Large intestine (tissue), 3 donors: ENCODE measurements around the gene RACGAP1. TPM values are rescaled to one million over a fixed set of nuclear protein-coding genes. Genes with fewer than 3 reads are reported as not detected.

ENCODE experiments used
- DNase-seq, 2 donors: peaks; one replicate each; pipeline versions ENCODE4 v3.0.0 to v3.0.0-alpha.2; 2013
- H3K27ac ChIP-seq: one replicate; pipeline ENCODE4 v1.5.1; 2013; ENCODE audit warnings: low read length
- H3K27me3 ChIP-seq: 2 replicates; pipeline ENCODE4 v1.6.1; 2013; ENCODE audit warnings: low read length; ENCODE audit not compliant: control insufficient read depth, insufficient read depth
- H3K36me3 ChIP-seq: 2 replicates; pipeline ENCODE4 v1.6.1; 2013; ENCODE audit warnings: low read length; ENCODE audit not compliant: control insufficient read depth, insufficient read depth
- H3K4me1 ChIP-seq: one replicate; pipeline ENCODE4 v1.6.1; 2013; ENCODE audit warnings: low read length; ENCODE audit not compliant: control insufficient read depth, insufficient read depth
- H3K4me3 ChIP-seq: one replicate; pipeline ENCODE4 v1.5.1; 2013; ENCODE audit warnings: low read length
- H3K9me3 ChIP-seq: one replicate; pipeline ENCODE4 v1.6.1; 2013; ENCODE audit warnings: mild to moderate bottlenecking, low read depth, low read length, moderate library complexity; ENCODE audit not compliant: control insufficient read depth
- WGBS: methylation state at CpG from one replicate; pipeline ENCODE4 v1.1.5; 2013; ENCODE audit warnings: low lambda C conversion rate; ENCODE audit not compliant: insufficient coverage; 5-methylcytosine and 5-hydroxymethylcytosine counted together
- polyA plus RNA-seq: library from polyadenylated mRNA; unstranded; fragments of 120-200 nt; gene quantifications from one replicate; pipeline ENCODE4 v1.2.1, GENCODE V29; 2013

The RACGAP1 gene
- polyA plus RNA-seq, 1 donor, result 21.8 TPM

- H3K27me3 ChIP-seq, result no peaks in the 10 kb centered on the region
- H3K9me3 ChIP-seq, result no peaks in the 10 kb centered on the region
- H3K4me3 ChIP-seq, result no peak overlapping the region
- DNase-seq, result no peak
- H3K36me3 ChIP-seq, result no peaks in the 10 kb centered on the region
- H3K4me1 ChIP-seq, result peaks cover 3% of the 10 kb centered on the region
- 100% methylated on average over 1 of the region's 3 CpGs for WGBS
- H3K27ac ChIP-seq, result no peak overlapping the region
Observed at GRCh38 chr12:50065726-50066310, 40.5 kb upstream of the RACGAP1 start.

DNA sequence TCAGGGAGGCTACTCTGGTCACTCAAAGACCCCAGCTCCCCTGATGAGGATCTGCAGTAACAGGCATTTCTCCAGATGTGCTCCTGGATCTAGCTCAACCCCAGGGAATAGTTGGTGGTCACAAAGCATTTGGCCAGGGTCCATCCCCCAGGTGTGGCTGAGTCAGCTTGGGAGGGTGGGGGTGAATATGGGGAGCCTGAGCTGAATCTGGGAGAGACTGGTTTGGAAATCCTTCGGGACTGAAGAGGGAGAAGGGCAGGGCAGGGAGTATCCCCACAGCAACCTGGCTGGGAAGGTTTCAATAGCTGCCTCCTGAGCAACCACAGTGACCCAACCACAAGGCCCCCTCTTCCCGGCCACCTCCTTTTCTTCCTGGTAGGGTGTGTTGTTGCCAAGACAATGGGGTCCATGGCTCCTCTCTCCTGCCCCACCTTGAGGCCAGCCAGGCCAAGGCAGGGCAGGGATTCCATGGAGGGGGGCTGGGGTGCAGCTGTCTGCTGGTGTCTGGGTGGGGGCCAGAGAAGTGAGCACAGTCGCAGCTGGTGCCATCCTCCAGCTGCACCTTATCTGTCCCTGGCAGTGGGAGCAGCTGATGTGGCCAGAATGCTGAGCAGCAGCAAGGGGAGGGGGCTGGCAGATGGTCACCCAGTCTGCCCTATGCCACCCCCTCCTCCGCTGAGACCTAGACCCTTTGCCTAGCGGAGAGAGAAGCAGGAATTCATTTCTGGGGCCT lies 37.6 kb upstream of the RACGAP1 start:
- Histone ChIP-seq H3K27me3 (peaks cover 13% of the 10 kb centered on the region), H3K4me3 (no peak overlapping the region), H3K9me3 (no peaks in the 10 kb centered on the region), H3K4me1 (no peaks in the 10 kb centered on the region), H3K36me3 (no peaks in the 10 kb centered on the region), H3K27ac (no peak overlapping the region)
- WGBS, result no CpG with 5 or more reads among the region's 5 CpGs
- DNase-seq, result no peak

DNA sequence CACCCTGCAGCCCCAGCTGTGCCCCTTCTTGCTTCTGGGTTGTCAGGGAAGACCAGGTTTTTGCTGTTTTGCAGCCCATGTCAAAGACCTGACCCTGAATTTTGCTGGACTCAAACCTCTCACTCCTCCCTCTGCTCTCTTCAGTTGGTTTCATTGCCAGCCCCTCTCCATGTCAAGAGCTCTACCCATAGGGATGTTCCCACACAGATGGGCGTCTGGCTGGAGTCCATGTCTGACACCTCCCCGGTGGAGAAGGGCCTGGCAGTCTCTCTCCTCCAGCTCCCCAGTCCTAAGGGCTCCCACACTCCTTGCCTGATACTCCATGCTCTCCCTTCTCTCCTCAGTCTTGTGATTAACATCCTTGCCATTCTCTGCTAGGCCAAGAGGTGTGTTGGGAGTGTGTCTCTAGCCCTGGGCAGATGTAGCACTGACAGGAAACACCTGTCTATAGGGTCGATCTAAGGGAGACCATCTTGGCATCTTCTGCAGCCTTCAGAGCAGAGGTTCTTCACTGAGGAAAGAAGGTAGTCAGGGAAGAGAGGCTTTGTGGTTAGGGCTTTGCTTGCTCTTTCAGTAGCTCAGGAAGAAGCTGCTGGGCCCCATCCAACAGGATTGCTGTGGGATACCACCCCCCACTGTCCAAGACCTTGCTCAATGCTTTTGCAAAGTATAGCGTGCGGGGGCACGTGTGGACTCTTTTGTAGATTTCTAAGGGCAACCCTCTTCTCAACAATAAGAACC lies 36.8 kb upstream of the RACGAP1 start:
- H3K9me3 ChIP-seq, result no peaks in the 10 kb centered on the region
- DNase-seq, result no peak
- peaks cover 16% of the 10 kb centered on the region for H3K27me3 ChIP-seq
- H3K27ac ChIP-seq, result no peak overlapping the region
- no CpG with 5 or more reads among the region's 6 CpGs for WGBS
- peaks cover 1% of the 10 kb centered on the region for H3K4me1 ChIP-seq
- no peaks in the 10 kb centered on the region for H3K36me3 ChIP-seq
- no peak overlapping the region for H3K4me3 ChIP-seq

DNA sequence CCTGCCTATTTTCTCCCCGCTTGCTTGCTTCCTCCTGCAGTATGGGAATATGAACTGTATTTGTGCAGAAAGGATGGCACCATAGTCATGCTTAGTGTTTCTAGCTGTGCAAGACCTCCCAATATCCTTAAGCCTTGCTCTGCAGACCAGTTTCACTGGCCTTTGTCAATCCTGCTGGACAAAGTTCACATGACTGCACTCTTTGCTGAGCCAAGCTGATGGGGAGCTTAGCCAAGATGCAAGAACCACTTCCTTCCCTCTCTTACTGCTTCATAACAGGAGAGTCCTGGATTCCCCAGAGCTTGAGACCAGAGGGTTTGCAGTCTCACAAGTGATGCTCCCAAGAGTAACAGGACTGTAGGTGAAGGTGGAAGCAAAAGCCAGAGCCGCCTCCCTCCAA lies 35.9 kb upstream of the RACGAP1 start:
- H3K27me3 ChIP-seq, result peaks cover 26% of the 10 kb centered on the region
- no peak overlapping the region for H3K27ac ChIP-seq
- H3K36me3 ChIP-seq, result no peaks in the 10 kb centered on the region
- H3K4me3 ChIP-seq, result no peak overlapping the region
- DNase-seq, result peak in 1 of 2 donors; percentile 48
- H3K4me1 ChIP-seq, result peaks cover 6% of the 10 kb centered on the region
- H3K9me3 ChIP-seq, result no peaks in the 10 kb centered on the region
- WGBS, result no CpG with 5 or more reads among the region's 2 CpGs

DNA sequence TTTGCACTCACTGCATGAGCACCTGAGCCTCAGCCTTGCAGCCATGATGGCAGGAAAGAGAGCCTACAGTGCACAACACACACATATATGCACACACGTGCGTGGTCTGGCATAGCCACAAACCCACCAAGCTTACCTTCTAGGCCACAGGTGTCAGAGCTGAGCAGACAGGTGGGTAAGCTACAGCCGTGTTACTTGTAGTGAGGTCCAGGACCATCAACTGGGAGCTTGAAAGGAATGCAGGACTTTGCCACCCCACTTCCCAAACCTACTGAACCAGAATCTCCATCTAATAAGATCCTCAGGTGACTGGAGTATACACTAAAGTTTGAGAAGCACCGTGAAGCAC lies 34.8 kb upstream of the RACGAP1 start:
- no peak for DNase-seq
- Histone ChIP-seq H3K27me3 (peaks cover 27% of the 10 kb centered on the region), H3K27ac (no peak overlapping the region), H3K4me3 (no peak overlapping the region), H3K4me1 (peaks cover 8% of the 10 kb centered on the region), H3K9me3 (no peaks in the 10 kb centered on the region), H3K36me3 (no peaks in the 10 kb centered on the region)
- no CpG with 5 or more reads among the region's 4 CpGs for WGBS

- no CpG with 5 or more reads among the region's 12 CpGs for WGBS
Observed at GRCh38 chr12:50059440-50060119, 34.3 kb upstream of the RACGAP1 start.

DNA sequence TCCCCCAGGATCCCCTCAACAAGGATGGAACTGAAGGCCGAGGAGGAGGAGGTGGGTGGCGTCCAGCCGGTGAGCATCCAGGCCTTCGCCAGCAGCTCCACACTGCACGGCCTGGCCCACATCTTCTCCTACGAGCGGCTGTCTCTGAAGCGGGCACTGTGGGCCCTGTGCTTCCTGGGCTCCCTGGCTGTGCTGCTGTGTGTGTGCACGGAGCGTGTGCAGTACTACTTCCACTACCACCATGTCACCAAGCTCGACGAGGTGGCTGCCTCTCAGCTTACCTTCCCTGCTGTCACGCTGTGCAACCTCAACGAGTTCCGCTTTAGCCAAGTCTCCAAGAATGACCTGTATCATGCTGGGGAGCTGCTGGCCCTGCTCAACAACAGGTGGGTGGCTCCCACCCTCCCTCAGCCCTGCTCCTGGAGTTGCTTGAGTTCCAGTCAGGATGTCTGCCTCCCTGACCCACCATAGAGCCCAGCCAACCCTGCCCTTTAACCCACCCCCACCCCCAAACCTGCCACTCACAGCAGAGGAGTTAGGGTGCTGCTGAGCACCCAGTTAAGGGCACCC lies 33.5 kb upstream of the RACGAP1 start:
- no peak for DNase-seq
- WGBS, result no CpG with 5 or more reads among the region's 15 CpGs
- no peak overlapping the region for H3K27ac ChIP-seq
- H3K4me3 ChIP-seq, result no peak overlapping the region
- peaks cover 8% of the 10 kb centered on the region for H3K4me1 ChIP-seq
- H3K27me3 ChIP-seq, result peaks cover 27% of the 10 kb centered on the region
- no peaks in the 10 kb centered on the region for H3K36me3 ChIP-seq
- H3K9me3 ChIP-seq, result no peaks in the 10 kb centered on the region

More at GRCh38 chr12:50059440-50060119, 34.3 kb upstream of the RACGAP1 start:
- Histone ChIP-seq H3K4me3 (no peak overlapping the region), H3K36me3 (no peaks in the 10 kb centered on the region), H3K27me3 (peaks cover 27% of the 10 kb centered on the region), H3K4me1 (peaks cover 8% of the 10 kb centered on the region), H3K9me3 (no peaks in the 10 kb centered on the region), H3K27ac (no peak overlapping the region)
- no peak for DNase-seq

DNA sequence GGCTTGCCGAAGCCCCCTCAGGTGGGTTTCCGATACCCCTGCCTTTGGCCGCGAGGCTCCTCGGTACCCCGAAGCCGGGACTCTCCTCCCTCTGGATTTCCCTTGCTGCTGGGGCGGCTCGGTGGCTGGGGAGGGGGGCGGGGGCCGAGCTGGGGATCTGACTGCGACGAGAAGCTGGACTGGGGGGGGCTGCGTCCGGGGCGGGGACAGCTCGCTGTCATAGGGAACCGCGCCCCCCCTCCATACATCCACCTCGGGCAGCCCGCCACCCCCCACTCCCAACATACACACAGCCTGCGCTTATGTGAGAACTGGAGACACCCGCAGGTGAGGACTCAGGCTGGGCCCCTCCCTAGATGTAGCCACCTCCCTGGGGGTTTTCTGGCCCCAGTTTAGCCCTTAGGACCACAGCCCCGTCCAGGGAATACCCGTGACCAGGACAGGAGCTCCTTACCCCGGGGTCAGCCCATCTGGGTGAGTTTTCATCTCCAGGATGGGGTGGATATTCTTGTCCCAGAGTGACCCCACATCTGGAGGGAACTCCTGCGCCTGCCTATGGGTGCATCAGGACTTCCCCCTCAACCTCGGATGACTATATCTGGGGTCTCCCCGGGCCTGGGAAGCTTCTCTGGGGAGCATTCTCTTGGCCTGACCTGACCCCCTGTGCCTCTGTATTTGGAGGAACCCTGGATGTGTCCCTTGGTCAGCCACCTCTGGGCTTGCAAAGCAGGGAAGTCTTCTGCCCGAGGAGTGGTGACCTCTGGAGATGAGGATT lies 32.8 kb upstream of the RACGAP1 start:
- peak overlapping the region; percentile 35 for H3K4me3 ChIP-seq
- no peak overlapping the region for H3K27ac ChIP-seq
- peaks cover 27% of the 10 kb centered on the region for H3K27me3 ChIP-seq
- DNase-seq, result no peak
- H3K36me3 ChIP-seq, result no peaks in the 10 kb centered on the region
- H3K4me1 ChIP-seq, result peaks cover 8% of the 10 kb centered on the region
- H3K9me3 ChIP-seq, result no peaks in the 10 kb centered on the region
- 20% methylated on average over 1 of the region's 30 CpGs for WGBS

DNA sequence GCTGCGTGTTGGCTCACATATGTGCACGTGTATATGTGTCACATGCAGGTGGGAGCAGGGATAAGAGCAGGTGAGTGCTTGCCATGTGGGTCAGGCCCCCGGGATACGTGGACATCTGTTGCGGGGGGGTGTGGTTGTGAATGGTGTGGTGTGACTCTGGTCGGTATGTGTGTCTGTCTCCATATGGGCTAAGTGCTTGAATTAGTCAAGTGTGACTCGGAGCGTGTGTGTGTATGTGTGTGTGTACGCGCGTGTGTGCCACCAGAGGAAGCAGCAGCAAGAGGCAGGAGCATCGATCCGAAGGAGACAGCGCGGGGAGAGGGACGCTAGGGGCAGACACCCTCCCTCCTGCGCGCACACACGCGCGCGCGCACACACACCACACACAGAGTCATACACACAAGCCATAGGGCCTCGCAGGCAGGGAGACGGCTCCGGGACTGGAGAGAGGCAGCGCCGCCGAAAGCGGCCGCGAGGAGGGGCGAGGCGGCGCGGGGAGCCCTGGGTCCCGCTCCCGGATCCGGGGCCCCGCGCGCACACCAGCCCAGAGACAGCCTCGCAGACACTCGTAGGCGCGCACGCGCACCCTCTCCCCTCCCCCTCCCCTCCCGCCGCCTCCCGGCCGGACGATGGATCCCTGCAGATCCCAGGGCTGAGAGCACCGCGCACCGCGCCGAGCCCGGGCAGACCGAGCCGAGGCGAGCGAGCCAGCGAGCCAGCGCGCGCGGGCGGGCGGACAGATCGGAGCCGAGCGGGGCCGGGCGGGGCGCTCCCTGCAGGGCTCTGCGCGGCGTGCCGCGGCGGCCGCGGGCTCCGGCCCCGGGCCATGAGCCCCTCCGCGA lies 31.9 kb upstream of the RACGAP1 start, which contains the start of gene ASIC1:
Gene ASIC1, plus strand, starts transcription at position 597 of the 842 bp plus-strand sequence. CDS start 1,171 bp downstream, outside the sequence.
- Histone ChIP-seq H3K27ac (no peak within 1 kb of the TSS), H3K4me3 (peak within 1 kb of the TSS; percentile 49), H3K36me3 (no peaks in the 10 kb centered on the region), H3K27me3 (peaks cover 35% of the 10 kb centered on the region), H3K9me3 (no peaks in the 10 kb centered on the region), H3K4me1 (peaks cover 8% of the 10 kb centered on the region)
- no CpG with 5 or more reads among the region's 88 CpGs for WGBS
- DNase-seq, result peak in 1 of 2 donors; percentile 74
